ENCODE measurements around the gene EPB41L5.
"Not testable (repeated sequence)": the region's sequence is repeated elsewhere in the genome, so short reads cannot be mapped to it uniquely, and the experiment has no call there.

The EPB41L5 gene

DNA sequence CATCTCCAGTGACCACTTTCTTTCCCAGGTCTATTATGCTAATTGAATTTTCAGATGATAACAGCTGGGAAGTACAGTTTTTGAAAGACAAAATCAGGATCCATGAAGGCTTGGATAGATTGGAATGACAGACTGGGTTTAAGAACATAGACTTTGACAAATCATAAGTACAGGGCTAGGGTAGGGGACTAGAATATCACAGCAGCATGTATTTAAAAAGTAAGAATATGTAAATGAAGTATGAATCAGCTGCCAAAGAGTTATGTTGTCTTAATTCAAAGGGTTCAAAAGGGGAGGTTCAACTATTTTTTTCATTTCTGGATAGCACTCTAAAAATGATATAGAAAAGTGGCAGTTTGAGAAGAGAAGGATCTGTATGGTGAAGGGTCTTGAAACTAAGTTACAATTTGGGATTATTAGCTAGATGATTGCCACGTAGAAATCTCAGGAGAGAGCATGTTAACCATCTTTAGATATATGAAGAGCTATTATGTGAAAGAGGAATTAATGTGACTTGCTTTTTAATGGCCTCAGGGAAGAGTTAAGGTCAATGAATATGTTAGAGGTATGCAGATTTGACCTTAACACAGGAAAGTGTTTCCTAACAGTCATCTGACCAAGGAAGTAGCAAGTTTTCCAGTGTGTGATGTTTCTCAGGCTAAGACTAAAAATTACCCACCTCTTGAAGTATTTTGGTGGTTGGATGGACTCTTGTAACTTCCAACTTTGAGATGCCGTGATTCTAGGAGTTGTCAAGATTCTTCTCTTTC lies 128.6 kb downstream of the EPB41L5 start:
- no peak for DNase-seq (ENCODE audit: low read depth)

- no peak for DNase-seq (ENCODE audit: low read depth)
Observed at GRCh38 chr2:120142528-120143219, 129.8 kb downstream of the EPB41L5 start.

DNA sequence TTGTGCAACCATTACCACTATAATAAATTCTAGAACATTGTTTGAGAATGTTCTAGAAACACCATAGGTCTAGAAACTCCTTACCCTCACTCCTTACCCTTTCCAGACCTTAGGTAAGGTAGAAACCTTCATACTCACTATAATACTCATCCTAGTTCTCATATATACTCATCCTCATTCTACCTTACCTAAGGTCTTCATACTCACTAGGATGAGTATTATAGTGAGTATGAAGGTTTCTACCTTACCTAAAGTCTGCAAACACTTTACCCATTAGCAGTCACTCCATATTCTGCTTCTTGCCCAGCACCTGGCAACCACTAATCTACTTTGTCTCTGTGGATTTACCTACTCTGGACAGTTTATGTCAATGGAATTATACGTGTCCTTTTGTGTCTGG lies 135.4 kb downstream of the EPB41L5 start:
- DNase-seq (ENCODE audit: low read depth): no peak

- no peak for DNase-seq (ENCODE audit: low read depth)
Observed at GRCh38 chr2:120148669-120149068, 135.8 kb downstream of the EPB41L5 start.

- DNase-seq (ENCODE audit: low read depth): no peak
Observed at GRCh38 chr2:120149406-120149805, 136.5 kb downstream of the EPB41L5 start.

DNA sequence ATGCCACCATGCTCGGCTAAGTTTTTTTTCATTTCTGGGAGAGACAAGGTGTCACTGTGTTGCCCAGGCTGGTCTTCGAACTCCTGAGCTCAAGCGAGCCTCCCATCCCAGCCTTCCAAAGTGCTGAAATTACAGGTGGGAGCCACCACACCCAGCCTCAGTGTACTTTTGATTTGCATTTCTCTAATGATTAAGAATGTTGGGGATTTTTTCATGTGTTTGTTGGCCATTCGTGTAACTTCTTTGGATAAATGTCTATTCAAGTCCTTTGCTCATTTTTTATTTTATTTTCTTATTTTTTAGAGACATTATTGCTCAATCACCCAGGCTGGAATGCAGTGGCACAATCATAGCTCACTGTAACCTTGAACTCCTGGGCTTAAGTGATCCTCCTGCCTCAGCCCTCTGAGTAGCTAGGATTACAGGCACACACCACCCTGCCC lies 137.2 kb downstream of the EPB41L5 start:
- no peak for DNase-seq (ENCODE audit: low read depth)

GRCh38 chr2:120155308-120155707 lies 142.4 kb downstream of the EPB41L5 start:
- DNase-seq (ENCODE audit: low read depth): no peak

GRCh38 chr2:120158658-120159057 lies 145.8 kb downstream of the EPB41L5 start:
- not testable (repeated sequence) for DNase-seq (ENCODE audit: low read depth)

GRCh38 chr2:120161190-120161589 lies 148.3 kb downstream of the EPB41L5 start:
- DNase-seq (ENCODE audit: low read depth): no peak

DNA sequence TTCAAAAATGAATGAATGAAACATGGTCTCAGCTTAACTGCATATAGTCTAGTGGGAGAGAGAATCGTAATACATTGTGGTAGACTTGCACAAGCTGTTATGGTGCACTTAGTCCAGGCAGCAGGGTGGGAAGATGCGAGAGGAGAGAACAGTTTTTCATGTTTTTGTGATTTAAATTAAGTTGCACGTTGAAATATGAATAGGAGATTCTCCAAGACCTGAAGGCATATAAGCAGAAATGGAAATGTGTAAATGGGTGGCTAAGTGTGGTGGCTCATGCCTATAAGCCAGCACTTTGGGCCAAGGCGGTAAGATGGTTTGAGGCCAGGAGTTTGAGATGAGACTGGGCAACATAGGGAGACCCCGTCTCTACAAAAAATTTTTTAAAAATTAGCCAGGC lies 149.8 kb downstream of the EPB41L5 start:
- no peak for DNase-seq (ENCODE audit: low read depth)

DNA sequence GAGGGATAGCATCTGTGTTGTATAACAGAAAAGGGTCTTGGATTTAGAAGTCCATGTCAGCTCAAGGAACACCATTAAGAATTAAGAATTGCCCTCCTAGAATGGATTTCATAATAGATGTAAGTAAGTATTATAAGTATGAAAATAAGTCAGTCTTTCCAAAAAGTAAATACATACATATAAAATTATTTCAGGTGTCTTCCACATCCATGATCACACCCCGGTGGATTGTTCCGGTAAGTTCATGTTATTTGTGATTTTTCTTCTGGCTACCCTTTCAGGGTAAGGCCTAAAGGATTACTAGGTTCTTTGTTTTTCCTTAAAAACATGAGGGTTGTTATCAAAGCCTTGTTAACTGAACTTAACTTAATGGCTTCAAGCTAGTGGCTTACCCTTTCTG lies 154.4 kb downstream of the EPB41L5 start:
- DNase-seq (ENCODE audit: low read depth): no peak

DNA sequence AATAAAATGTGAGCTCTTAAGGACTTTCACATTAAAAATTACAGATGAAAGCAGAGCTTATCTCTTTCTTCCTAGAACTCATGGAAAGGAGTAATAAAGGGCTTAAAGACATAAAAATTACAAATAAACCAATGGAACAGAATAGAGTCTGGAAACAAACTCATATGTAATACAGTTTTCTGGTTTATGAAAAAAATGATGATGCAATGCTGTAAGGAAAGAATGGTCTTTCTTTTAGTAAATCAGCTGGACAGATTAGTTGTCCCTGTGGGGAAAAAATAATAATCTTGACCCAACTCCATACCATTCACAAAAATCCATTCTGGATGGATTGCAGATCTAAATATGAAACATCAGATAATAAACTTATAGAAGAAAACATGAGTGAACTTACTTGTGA lies 156.1 kb downstream of the EPB41L5 start:
- no peak for DNase-seq (ENCODE audit: low read depth)

DNA sequence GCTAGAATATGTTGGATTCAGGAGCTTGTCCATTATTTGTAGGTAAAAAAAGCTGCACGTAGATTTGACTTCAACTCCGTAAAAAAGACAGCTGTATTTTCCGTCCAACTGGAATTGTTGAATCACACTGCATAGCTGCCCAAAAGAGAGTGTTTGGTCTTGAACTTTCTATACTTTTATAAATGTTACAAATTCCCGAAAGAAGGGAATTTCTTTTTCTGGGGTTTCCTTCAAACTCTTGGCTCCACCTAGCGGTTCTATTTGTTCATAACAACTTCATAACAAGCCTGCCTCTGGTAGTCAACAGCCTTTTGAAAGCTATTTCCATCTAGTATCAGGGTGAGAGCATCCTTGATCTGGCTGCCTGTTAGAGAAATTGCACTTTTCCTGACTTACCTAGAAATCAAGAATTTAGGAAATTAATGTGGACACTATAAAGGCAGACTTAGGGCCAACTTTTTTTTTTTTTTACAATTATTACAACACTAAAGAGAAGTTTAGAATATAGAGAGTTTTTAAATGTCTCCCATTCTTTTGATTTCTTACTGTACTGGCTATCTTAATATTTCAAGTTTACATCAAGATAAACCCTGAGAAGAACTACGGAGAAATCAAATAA lies 162.2 kb downstream of the EPB41L5 start:
- DNase-seq (ENCODE audit: low read depth): peak; percentile 40

GRCh38 chr2:120176526-120176925 lies 163.6 kb downstream of the EPB41L5 start:
- no peak for DNase-seq (ENCODE audit: low read depth)

DNA sequence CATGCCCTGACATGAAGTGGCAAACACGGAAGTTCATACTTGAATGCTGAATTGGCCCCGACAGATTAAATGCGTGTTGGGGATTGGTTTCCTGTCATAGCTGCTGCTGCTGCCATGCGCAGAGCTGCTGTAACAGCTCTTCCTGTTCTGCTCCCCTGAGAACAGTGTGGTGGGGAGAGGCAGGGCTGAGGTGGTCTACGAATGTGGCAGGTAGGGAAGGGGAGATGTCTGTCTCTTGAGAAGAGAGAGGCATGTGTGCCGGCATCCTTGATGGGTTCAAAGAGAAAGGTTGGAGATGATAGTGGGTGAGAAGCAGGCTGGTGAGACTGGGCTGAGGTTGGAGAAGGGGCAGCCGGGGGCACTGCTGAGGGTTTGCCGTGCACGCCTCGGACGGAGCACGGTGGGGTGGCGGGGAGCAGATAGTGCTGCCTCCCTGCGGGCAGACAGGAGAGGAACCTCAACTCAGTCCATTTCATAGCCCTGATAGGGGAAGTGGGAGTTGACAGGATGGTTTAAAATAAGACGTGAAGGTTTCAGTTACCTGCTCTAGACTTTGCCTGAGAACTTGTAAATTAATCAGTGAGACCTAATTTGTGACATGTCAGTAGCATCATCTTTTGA lies 164.2 kb downstream of the EPB41L5 start:
- no peak for DNase-seq (ENCODE audit: low read depth)

- no peak for DNase-seq (ENCODE audit: low read depth)
Observed at GRCh38 chr2:120177973-120178372, 165.1 kb downstream of the EPB41L5 start.

DNA sequence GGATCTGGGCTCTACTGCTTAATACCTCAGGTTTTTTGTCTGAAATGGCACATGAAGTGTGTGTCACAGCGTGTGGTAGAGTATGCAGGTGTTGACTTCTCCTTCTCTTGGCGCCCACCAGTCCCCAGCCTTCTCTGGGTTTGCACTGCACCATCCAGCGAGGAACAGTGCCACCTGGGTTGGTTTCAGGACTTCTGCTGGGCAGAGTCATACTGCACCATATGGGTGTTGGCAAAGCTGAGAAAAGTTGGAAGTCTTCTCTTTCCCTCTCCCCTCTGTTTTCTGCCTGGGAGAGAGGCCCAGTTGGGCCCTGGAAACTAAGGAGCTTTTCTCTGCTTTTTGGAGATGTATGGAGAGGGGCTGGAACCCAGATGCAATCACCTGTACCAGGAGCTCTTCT lies 166.5 kb downstream of the EPB41L5 start:
- DNase-seq (ENCODE audit: low read depth): no peak

DNA sequence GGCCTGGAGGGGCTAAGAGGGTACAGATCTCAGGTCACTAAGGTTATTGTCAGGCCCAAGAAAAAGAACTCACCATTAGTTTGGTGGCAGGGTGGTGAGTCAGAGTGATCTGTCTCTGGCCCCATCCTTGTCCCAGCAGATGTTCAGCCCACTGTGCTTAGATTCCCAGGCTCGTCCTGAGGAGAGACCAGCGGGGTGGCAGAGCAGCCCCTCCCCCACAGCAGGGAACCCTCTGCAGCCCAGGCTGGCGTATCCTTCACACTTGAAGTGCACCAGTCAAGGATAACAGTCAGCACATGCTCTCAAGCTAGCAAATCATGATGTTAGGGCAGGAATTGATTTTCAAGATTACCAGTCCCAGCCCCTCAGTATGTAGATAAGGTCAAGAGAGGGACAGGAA lies 167.2 kb downstream of the EPB41L5 start:
- DNase-seq (ENCODE audit: low read depth): no peak

- DNase-seq (ENCODE audit: low read depth): no peak
Observed at GRCh38 chr2:120182019-120182560, 169.2 kb downstream of the EPB41L5 start.

- no peak for DNase-seq (ENCODE audit: low read depth)
Observed at GRCh38 chr2:120189189-120189588, 176.3 kb downstream of the EPB41L5 start.

GRCh38 chr2:120192280-120192679 lies 179.4 kb downstream of the EPB41L5 start:
- no peak for DNase-seq (ENCODE audit: low read depth)

GRCh38 chr2:120195553-120195952 lies 182.7 kb downstream of the EPB41L5 start:
- DNase-seq (ENCODE audit: low read depth): no peak
